Activated CD4-positive, alpha-beta T cell treated with anti-CD3 and anti-CD28 coated beads, Interleukin-10, Interleukin-2, amounts not matched to agents 100 ng/mL and 50 ng/mL, durations not matched to agents 16 hours and 8 hours (primary cell): ENCODE measurements around the gene KIF3B.
"Not testable (repeated sequence)": the region's sequence is repeated elsewhere in the genome, so short reads cannot be mapped to it uniquely, and the experiment has no call there.

Experiments used
- DNase-seq: peaks from one replicate; pipeline ENCODE4 v3.0.0-alpha.2; 2020

The KIF3B gene

GRCh38 chr20:32249030-32249738 lies 28.3 kb upstream of the KIF3B start:
- peak; percentile 78 for DNase-seq

GRCh38 chr20:32251470-32251869 lies 26.0 kb upstream of the KIF3B start:
- no peak for DNase-seq

- peak; percentile 73 for DNase-seq
Measured at GRCh38 chr20:32252189-32252588, 25.3 kb upstream of the KIF3B start.

GRCh38 chr20:32260973-32261372 lies 16.5 kb upstream of the KIF3B start:
- DNase-seq, result not testable (repeated sequence)

GRCh38 chr20:32261644-32262043 lies 15.8 kb upstream of the KIF3B start:
- DNase-seq, result no peak

GRCh38 chr20:32263398-32263954 lies 14.0 kb upstream of the KIF3B start:
- DNase-seq, result no peak

GRCh38 chr20:32271620-32272019 lies 5.8 kb upstream of the KIF3B start:
- no peak for DNase-seq

- no peak for DNase-seq
Measured at GRCh38 chr20:32274359-32274758, 3.1 kb upstream of the KIF3B start.

- not testable (repeated sequence) for DNase-seq
Measured at GRCh38 chr20:32275163-32275562, 2.3 kb upstream of the KIF3B start.

- DNase-seq, result peak; percentile 39
Measured at GRCh38 chr20:32278199-32278643, 770 bp downstream of the KIF3B start.

GRCh38 chr20:32281711-32282110 lies 4.3 kb downstream of the KIF3B start:
- peak; percentile 34 for DNase-seq

GRCh38 chr20:32282461-32282860 lies 5.0 kb downstream of the KIF3B start:
- DNase-seq, result no peak

GRCh38 chr20:32285082-32285620 lies 7.7 kb downstream of the KIF3B start:
- DNase-seq, result peak; percentile 80

- DNase-seq, result peak; percentile 91
Measured at GRCh38 chr20:32285621-32286371, 8.3 kb downstream of the KIF3B start.

- no peak for DNase-seq
Measured at GRCh38 chr20:32287231-32287638, 9.8 kb downstream of the KIF3B start.

GRCh38 chr20:32288225-32288849 lies 10.9 kb downstream of the KIF3B start:
- DNase-seq, result no peak

- not testable (repeated sequence) for DNase-seq
Measured at GRCh38 chr20:32289299-32289660, 11.8 kb downstream of the KIF3B start.

- no peak for DNase-seq
Measured at GRCh38 chr20:32289661-32290431, 12.4 kb downstream of the KIF3B start.

GRCh38 chr20:32291166-32291565 lies 13.7 kb downstream of the KIF3B start:
- DNase-seq, result no peak

- DNase-seq, result no peak
Measured at GRCh38 chr20:32292548-32292947, 15.1 kb downstream of the KIF3B start.

GRCh38 chr20:32294071-32294470 lies 16.6 kb downstream of the KIF3B start:
- DNase-seq, result no peak

GRCh38 chr20:32296412-32296811 lies 19.0 kb downstream of the KIF3B start:
- DNase-seq, result no peak
